Cardiac septum (tissue), 1 donor: Measurements from ENCODE around the gene PDE4D. TPM values are rescaled to one million over a fixed set of nuclear protein-coding genes. Genes with fewer than 3 reads are reported as not detected.
A peak's percentile ranks its signal among the peaks of the same experiment; 100 is the strongest.

Experiments used
- DNase-seq: peaks from one replicate; pipeline ENCODE4 v3.0.0-alpha.2; 2020; ENCODE audit warnings: low spot score
- intact Hi-C: fragments of 100-400 bp; cut with DNase I; formaldehyde crosslinking; loops from one replicate; pipeline ENCODE4 v1.14.0; 2022
- total RNA-seq: library from RNA; stranded (reverse); fragmentation: NEBNext Ultra II Directional; extraction: Animal tissue kit (Norgen Biotek cat#: 25700); gene quantifications from one replicate; pipeline ENCODE4 v1.2.1, GENCODE V29; 2021
- donor health status: DM: no; HTN: no; CAD: no.

PDE4D gene
- total RNA-seq, 1 donor from 2014 or later, result 29.3 TPM

DNA sequence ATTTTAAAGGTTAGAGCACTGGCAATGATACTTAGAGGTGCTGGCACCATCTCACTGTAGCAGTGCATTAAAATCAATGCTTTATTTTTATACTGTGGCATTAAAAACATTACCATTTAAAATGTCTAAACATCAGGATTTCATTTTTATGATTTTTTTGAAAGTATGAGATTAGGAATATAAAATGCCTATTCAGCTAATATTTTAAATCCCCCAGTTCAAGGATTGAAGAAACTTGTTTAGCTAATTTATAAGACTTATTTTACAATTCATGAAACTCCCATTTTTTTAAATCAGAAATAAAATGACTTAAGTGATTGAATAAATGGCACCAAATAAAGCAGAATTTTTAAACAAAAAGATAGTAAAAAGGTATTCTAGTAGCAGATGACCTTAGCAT lies 685.1 kb downstream of the PDE4D start:
- intact Hi-C loops, result no loop called here
- DNase-seq, result no peak

DNA sequence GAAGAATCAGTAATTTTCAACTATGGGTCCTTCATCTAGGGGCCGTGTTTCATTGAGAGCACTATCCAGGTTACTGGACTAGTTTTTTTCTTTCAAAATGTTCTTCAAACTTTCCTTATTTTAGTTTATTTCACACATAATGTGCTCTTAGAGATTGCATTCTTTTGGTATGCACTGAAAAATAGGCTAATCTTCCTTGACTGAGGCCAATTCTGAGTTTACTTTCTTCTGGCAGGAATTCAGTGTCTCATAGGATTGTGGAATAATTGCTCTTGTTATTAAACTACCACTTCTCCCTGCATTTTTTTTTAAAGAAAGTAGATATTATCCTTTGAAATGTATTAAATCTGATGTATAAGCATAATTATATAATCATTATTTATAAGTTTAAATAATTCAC lies 686.1 kb downstream of the PDE4D start:
- no peak for DNase-seq
- intact Hi-C loops, result no loop called here

DNA sequence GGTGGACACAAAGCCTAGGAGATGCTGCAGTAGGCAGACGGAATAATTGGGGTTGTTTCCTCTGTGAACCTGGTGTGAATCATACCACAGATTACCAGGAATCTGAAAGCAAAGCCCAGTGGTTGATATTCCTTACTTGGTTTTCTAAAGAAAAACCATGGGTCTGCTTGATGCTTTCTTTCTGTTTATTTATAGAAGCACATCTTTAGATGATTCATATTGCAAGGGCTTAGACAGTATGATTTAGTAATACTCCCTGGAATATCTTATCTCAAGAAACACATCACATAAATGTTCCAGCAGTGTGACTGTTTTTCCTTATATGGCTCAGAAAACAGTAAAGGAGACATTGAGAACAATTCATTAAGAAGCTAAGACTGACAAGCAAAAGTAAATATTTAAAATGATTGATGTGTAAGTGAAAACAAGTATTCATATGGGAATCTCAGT lies 687.4 kb downstream of the PDE4D start:
- no peak for DNase-seq
- intact Hi-C loops, result no loop called here

DNA sequence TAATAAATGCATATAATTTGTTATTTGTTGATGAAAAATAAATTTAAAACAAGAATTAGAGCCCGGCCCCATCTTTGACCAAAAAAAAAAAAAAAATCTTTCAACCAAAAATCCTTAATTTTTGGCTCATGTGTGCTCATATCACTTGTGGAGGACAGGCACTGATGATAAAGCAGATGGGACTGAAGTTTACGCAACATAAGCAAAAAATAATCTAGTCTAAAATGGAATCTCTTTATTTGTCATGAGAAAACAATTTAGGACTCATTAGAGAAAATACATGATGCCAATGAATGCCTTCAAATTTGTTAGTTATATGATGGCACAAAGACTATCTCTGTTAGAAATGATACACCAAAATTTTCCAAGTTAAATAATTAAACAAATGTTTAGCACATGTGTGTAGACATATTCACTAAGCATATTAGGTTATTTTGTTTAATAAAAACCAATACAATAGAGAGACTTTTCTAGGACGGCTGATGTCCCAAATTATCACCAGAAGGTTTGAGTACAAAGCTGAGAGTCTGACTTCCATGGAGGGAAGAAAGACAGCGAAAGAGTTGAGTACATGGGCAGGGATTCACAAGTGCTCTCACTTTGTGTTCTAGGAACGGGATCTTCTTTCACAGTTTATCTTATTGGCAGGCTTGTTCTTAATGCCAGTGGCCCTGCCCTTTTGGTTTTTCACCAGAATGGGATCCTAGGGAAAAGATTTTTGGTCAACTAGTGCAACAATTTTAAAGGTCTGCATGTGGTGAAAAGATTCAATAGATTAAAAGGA lies 689.2 kb downstream of the PDE4D start:
- intact Hi-C loops, result no loop called here
- no peak for DNase-seq

DNA sequence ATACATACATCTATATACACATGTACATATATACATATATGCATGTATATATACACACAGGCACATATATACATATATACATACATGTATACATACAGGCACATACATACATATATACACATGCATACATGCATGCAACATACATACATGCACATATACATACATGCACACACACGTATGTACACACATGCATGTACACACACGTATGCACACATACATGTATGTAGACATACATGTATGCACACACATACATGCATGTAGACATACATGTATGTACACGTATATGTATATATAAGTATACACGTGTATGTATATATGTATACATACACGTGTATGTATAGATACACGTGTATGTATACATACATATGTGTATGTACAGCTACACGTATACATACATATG lies 693.7 kb downstream of the PDE4D start:
- DNase-seq, result no peak
- intact Hi-C loops, result no loop called here

DNA sequence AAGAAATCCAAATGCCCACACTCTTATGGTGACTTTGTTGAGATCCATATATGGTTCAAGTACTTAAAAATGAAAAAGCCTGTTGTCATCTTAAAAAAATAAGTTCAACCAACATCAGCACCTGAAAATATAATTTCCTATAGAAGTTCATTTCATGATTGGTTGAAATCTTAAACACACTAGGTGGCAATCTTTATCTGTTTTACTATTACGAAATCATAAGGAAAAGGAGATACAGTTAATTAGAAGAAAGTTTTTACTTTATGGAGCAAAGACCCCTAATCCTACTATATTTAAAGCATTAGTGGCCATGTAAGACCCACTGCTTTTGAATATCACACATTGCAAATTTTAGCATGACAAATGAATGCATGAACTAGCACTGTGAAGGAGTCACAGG lies 694.7 kb downstream of the PDE4D start:
- intact Hi-C loops, result no loop called here
- no peak for DNase-seq

DNA sequence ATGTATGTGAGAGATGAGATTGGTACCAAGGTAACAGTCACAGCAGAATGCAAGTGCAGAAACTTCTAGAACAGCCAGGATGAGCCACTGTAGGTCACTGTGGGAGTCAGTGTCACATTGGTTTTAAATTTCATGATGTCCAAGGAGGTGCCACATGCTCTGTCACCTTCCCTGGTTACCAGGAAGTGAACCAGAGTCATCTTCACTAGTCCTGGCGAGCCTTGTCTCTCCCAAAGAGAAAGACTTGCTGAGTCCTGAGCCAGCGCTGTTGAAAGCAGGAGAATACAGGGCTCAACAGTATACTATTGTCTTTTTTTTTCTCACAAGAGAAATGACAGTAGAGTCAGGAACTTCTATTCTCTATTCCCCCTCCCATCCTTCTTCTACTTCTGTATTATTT lies 695.2 kb downstream of the PDE4D start:
- intact Hi-C loops, result no loop called here
- DNase-seq, result no peak

DNA sequence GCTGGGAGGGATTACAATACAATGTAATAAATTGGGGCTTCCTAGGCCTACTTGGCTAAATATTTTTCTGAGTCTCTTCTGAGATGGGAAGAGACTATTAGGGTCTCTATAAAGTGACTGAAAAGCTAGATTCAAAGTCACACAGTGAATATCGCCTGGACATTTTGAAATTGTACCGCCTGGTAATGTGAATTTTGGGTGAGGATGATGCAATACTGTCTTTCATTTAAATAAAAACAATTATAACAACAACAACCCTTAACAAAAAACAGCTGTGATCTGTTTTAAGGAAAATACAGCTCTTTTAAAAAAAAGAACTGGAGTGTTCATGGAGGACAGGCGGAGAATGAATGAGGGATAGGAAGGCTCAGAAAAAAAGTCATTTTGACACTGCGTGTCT lies 695.6 kb downstream of the PDE4D start:
- intact Hi-C loops, result no loop called here
- DNase-seq, result no peak

DNA sequence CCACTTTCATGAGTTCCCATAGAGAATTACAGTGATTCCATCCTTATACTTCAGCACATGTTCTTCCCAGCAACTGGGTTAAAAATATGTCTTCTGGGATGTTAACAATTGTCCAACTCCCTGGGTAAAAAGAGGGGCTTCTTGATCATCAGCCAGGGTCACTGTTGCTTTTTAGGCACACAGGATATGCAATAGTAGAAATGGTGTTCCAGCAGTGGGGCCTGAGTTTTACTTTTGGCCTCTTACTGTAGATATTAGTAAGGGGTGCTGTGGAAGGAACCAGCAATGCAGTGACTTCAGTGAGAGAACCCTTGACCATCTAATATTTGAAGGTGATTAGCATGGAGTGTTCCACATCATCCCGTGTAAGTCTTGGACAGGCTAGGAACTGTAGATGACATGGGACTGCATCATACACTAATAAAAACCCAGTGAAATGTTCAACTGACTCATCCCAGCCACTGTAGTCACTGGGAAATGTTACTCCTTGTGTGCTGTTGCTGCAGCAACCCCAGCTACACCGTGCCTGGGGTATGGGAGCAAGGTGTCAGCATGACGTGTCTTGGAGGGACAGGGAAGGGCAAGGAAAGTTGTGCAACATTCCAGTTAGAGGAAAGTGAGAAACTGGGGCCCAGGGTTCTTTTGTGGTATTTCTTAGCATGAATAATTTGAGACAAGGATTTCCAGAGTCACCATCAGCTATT lies 699.8 kb downstream of the PDE4D start:
- intact Hi-C loops, result no loop called here
- no peak for DNase-seq

DNA sequence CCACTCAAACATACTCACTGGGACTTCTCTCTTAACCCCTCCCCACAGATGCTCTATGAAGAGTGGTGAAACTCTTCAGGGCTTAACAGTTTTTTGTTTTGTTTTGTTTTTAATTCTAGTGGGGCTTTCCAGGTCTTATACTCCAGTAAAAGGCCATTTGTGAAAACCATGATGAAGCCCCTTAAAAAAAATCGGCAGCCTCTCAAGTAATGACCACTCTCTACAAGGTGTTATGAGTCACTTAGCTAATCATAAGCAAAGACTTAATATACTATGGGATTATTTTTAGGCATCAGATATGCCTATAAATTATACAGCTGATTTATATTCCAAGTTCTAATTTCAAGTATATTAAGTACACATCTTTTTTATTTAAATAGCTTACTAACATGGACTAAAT lies 702.8 kb downstream of the PDE4D start:
- intact Hi-C loops, result no loop called here
- DNase-seq, result no peak

DNA sequence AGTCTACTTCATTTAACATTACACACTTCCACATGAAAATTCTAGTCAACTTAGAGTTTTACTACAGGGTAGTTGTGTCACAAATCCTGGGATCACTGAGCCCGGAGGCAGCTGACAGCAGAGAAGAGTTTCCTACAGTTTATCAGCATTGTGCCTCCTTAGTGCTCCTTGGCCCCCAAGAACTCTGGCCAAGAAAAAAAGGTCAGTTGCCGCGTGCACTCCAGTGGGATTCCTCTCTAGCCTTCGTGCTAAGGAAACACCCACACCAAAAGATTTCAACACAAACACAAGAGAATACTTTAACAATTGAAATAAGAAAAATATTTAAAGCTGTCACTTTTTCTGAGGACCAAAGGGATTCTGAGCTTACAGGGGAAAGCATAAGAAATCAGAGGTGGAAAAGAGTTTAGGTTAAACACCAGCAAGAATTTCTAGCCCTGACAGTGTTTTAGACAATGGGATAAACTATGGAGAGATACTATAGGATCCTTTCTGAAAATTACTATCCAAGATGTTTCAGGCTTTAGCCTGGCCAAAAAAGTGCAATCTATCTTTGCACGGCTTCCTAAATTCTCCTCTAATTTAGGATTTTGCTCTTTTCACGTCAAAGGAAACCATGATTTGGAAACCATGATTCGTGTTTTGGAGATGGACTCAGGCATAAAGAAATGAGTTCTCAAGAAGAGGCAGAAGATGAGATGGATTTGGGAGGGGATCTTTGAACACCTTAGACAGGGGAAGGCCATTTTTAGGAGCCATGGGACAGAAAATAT lies 703.9 kb downstream of the PDE4D start:
- no peak for DNase-seq
- intact Hi-C loops, result loop anchor here (2.0 to 10.0 kb wide), 3 partner anchors 179 to 605 kb away; no protein-coding TSS in a partner anchor

DNA sequence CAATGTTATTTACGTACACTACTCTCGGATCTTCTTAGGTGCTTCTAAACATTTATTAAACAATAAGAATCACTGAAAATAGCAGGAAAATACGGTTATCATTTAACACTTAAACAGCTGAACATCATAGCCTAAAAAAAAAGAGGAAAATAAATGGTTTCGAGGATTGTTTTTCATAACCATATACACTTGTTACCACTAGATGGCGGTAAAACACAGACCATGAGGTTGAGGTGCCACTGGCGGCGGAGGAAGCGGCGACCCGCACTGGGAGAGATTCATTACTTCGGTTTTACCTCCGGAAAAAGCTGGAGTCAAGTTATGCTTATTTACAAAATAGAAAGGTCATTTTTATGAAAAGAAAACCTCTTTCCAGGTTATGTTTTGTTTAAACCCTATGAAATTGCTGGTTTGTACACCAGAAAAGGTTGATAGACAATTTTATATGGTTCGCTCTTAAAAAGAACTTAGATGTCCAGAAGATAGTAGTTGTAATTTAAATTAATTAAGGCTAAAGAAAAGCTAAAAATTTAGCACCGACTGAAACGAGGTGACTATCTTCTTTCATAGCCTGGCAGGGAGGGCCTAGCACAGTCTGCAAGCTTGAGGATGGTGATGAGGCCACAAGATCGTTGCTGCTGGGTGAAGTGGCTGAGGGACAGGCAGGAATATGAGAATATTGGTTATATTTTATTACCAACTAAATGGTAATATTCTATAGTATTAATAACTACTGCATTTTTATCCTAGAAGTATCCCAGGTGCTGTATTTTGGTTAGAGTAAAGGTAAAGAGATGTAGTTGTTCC lies 704.9 kb downstream of the PDE4D start:
- peak; percentile 83 for DNase-seq
- intact Hi-C loops, result loop anchor here (2.0 to 10.0 kb wide), 3 partner anchors 180 to 606 kb away; no protein-coding TSS in a partner anchor

DNA sequence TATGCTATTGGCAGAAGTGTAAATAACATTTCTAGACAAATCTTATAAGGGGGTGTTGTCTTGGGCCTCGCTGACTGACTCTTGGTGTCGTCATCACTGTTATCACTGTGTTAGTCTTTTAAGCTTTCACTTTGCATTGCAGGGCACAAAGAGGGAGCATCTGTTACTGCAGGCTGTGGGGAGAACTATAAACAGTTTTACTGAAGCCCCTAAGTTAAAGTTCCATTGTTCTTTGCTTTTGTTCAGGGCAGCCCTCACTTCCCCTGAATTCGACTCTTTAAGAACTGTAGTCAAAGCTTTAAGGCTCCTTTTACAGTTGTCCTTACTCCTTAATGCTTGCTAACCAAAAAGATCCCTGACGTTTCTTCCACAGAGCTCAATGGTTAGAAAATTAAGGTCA lies 705.7 kb downstream of the PDE4D start:
- intact Hi-C loops, result loop anchor here (2.0 to 10.0 kb wide), 3 partner anchors 181 to 607 kb away; no protein-coding TSS in a partner anchor
- DNase-seq, result no peak

DNA sequence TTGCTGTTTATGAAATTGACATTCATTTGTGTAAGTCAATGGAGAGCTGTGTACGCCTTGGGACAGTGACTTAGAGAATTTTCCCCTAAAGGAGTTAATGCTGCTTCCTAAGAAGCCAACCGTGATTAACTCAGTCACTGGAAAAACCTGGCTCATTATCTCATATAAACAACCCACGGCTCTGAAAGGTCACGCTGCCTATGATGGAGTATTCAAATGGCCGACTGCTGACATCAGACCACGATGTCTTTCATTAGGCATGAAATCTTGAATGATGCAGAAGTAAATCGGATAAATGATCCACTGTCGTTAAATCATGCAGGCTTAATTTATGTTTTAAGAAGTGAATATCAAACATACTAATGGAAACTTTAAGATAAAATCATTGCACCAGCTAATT lies 706.9 kb downstream of the PDE4D start:
- intact Hi-C loops, result loop anchor here (10.0 kb wide), 1 partner anchor 608 kb away; no protein-coding TSS in a partner anchor

DNA sequence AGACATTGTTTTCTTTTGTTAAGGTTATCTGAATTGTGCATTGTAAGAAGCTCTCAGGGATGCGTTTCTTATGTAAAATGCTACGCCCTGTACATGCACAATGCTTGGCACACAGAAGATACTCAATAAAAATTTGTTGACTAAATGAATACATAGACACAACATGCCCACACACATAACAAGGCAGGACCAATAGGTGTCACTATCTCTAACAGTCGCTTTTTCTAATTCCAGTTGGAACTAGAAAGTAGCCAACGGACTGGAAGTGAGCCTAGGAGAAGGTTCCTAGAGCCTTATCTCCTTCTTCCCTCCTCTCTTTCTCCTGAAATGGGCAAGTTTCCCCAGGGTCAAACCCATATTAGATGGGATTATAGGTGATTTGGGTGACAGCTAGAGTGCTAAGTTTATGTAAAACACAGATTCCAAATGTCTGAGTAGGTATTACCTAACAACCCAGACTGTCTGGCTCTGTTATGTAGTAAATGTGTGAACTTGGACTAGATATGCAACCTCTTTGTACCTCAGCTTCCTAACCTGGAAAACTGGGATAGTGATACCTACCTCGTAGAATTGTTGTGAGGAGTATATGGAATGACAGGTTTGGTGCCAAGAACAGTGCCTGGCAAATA lies 707.7 kb downstream of the PDE4D start:
- DNase-seq, result no peak
- intact Hi-C loops, result loop anchor here (10.0 kb wide), 1 partner anchor 609 kb away; no protein-coding TSS in a partner anchor

More for the DNA sequence above, 706.9 kb downstream of the PDE4D start:
- DNase-seq, result no peak

DNA sequence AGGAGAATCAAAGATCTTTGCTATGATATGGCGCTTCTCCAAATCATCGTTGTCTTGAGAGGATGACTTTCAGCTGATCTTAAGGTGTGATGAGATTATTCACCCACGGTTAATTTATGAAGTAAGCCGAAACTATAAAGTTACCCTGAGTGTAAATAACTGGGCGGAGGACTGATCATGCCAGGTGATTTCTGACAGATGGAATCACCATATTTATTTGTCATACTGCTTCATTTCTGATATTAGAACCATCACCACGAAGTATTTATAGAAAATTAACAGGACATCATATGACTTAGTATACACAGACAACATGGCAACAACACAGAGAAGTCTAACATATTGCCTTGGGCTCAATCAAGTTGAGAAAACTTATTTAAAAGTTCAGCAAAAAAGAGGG lies 708.8 kb downstream of the PDE4D start:
- intact Hi-C loops, result loop anchor here (10.0 kb wide), 1 partner anchor 610 kb away; no protein-coding TSS in a partner anchor
- no peak for DNase-seq

DNA sequence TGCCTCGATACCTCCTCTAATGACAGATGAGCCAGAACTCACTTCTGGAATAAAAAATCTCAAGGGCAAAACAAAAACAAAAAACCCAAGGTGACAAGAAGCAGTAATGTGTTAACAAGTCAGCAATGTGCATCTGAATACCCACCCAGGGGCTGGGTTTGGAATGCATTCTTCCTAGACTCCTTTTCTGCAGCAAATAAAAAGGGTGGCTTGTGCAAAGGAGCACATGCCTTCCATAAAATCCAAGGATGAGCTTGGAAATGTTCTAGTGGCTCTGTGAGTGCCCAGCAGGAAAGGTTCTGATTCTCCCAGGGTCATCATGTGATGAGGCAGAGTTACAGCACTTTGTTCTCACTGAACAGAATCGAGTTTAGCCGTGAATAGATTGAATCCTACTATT lies 710.8 kb downstream of the PDE4D start:
- intact Hi-C loops, result loop anchor here (10.0 kb wide), 1 partner anchor 612 kb away; no protein-coding TSS in a partner anchor
- DNase-seq, result no peak

DNA sequence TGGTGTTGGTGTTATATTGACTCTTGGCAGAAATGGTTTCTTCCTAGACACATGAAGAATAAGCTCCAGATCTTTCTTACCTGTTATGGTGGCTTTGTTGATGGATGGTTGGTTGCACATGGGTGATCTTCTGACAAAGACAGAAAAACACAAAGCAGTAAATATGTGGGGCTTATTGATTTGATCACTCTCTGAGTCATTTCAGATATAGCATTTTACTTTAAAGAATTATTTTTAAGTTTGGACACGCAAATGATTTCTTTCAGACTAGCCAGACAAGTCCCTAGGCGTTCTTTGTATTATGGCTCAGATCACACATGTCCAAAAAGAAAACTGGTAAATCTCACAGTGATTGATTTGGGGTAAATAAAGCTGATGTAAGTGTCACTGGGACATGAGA lies 713.0 kb downstream of the PDE4D start:
- no peak for DNase-seq
- intact Hi-C loops, result loop anchor here (10.0 kb wide), 1 partner anchor 614 kb away; no protein-coding TSS in a partner anchor
